ENCODE measurements around the gene TMEM200C.
"Not testable (repeated sequence)": the region's sequence is repeated elsewhere in the genome, so short reads cannot be mapped to it uniquely, and the experiment has no call there.

Gene TMEM200C

GRCh38 chr18:5865521-5865920 is 29.8 kb downstream of the TMEM200C start:
- TF ChIP-seq, protein P1, sequence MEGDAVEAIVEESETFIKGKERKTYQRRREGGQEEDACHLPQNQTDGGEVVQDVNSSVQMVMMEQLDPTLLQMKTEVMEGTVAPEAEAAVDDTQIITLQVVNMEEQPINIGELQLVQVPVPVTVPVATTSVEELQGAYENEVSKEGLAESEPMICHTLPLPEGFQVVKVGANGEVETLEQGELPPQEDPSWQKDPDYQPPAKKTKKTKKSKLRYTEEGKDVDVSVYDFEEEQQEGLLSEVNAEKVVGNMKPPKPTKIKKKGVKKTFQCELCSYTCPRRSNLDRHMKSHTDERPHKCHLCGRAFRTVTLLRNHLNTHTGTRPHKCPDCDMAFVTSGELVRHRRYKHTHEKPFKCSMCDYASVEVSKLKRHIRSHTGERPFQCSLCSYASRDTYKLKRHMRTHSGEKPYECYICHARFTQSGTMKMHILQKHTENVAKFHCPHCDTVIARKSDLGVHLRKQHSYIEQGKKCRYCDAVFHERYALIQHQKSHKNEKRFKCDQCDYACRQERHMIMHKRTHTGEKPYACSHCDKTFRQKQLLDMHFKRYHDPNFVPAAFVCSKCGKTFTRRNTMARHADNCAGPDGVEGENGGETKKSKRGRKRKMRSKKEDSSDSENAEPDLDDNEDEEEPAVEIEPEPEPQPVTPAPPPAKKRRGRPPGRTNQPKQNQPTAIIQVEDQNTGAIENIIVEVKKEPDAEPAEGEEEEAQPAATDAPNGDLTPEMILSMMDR (IDR thresholded peaks at IDR 0.05; ENCODE audit: control insufficient read depth, extremely low read depth, insufficient read depth), result no peak
- no peak for DNase-seq (ENCODE audit: low read depth)
- H3K4me3 ChIP-seq (ENCODE audit: low read depth, low read length), result no peak overlapping the region

DNA sequence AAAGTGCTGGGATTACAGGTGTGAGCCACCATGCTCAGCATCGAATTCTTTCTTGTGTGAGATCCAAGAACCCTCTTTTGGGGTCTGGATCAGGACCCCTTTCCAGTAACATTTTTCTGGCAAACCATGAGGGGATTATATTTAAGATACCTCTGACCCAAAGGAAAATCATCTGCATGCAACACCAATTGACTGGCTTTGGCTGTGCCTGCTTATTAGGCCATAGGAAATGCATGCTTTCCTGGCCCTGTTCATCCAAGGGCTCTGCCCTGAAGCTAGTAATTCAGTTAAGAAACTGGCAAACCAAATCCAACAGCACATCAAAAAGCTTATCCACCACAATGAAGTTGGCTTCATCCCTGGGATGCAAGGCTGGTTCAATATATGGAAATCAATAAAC is 33.2 kb downstream of the TMEM200C start:
- H3K4me3 ChIP-seq (ENCODE audit: low read depth, low read length); DNase-seq (ENCODE audit: low read depth): not testable (repeated sequence)

GRCh38 chr18:5857180-5857579 is 38.1 kb downstream of the TMEM200C start:
- no peak overlapping the region for H3K4me3 ChIP-seq (ENCODE audit: low read depth, low read length)
- no peak for DNase-seq (ENCODE audit: low read depth)
- TF ChIP-seq, protein P1 (IDR thresholded peaks at IDR 0.05; ENCODE audit: control insufficient read depth, extremely low read depth, insufficient read depth), result no peak

- no peak for DNase-seq (ENCODE audit: low read depth)
- H3K4me3 ChIP-seq (ENCODE audit: low read depth, low read length), result no peak overlapping the region
- TF ChIP-seq, protein P1 (IDR thresholded peaks at IDR 0.05; ENCODE audit: control insufficient read depth, extremely low read depth, insufficient read depth), result no peak
Observed at GRCh38 chr18:5853253-5853652, 42.1 kb downstream of the TMEM200C start.

DNA sequence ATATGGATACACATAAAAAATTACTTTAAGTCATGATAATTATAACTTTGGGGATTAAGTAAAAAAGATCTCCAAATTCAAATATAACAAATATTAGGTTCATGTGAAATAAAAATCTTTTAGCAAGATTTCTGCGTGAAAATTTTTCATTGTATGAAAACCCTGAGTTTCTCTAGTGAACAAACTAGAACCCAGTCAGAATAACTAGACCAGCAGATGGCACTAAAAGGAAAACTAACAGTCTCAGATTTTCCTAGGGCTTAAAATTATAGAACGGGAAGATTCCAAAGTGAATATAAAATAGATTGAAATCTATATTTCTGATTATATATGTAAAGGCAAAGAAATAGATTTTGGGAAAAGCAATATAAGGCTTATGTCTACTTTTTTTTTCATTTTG is 43.3 kb downstream of the TMEM200C start:
- TF ChIP-seq, protein P1 (IDR thresholded peaks at IDR 0.05; ENCODE audit: control insufficient read depth, extremely low read depth, insufficient read depth), result peak; percentile 45; the same call in 1 of the 2 replicates
- no peak for DNase-seq (ENCODE audit: low read depth)
- H3K4me3 ChIP-seq (ENCODE audit: low read depth, low read length), result no peak overlapping the region

GRCh38 chr18:5842653-5843052 is 52.7 kb downstream of the TMEM200C start:
- no peak overlapping the region for H3K4me3 ChIP-seq (ENCODE audit: low read depth, low read length)
- no peak for DNase-seq (ENCODE audit: low read depth)
- TF ChIP-seq, protein P1 (IDR thresholded peaks at IDR 0.05; ENCODE audit: control insufficient read depth, extremely low read depth, insufficient read depth), result no peak

GRCh38 chr18:5841518-5841917 is 53.8 kb downstream of the TMEM200C start:
- TF ChIP-seq, protein P1 (IDR thresholded peaks at IDR 0.05; ENCODE audit: control insufficient read depth, extremely low read depth, insufficient read depth), result peak; percentile 39; the same call in 1 of the 2 replicates
- H3K4me3 ChIP-seq (ENCODE audit: low read depth, low read length), result no peak overlapping the region
- no peak for DNase-seq (ENCODE audit: low read depth)
